Heart left ventricle (tissue), 16 donors: ENCODE results near the gene APEH. TPM values are rescaled to one million over a fixed set of nuclear protein-coding genes. Genes with fewer than 3 reads are reported as not detected.
A peak's percentile ranks its signal among the peaks of the same experiment; 100 is the strongest.

Experiments used
- ATAC-seq, 4 donors: fragments of 200-7000 bp; cut with Tn5 transposase; one replicate each; pipeline ENCODE4 v1.9.1; 2020 to 2022; ENCODE audit warnings: moderate library complexity in 4 of 4, mild to moderate bottlenecking in 3 of 4, moderate number of reproducible peaks in 1 of 4
- DNase-seq, 5 donors: peaks; one replicate each; pipeline ENCODE4 v3.0.0-alpha.2; 2020
- H3K27ac ChIP-seq, 12 donors: fragments of 200-600 bp; sonication (generic) in 4 of 12; one replicate each; pipeline versions ENCODE4 v1.5.0 to v1.8.0; 2016 to 2022; ENCODE audit warnings: mild to moderate bottlenecking in 2 of 12
- H3K27me3 ChIP-seq, 9 donors: fragments of 200-600 bp; sonication (generic) in 2 of 9; one replicate each; pipeline versions ENCODE4 v1.5.1 to v1.8.0; 2016 to 2022; ENCODE audit warnings: mild to moderate bottlenecking in 3 of 9
- H3K36me3 ChIP-seq, 9 donors: fragments of 200-600 bp; sonication (generic) in 2 of 9; one replicate each; pipeline versions ENCODE4 v1.5.0 to v1.8.0; 2018 to 2022; ENCODE audit warnings: mild to moderate bottlenecking in 2 of 9
- H3K4me1 ChIP-seq, 12 donors: fragments of 200-600 bp; sonication (generic) in 4 of 12; one replicate each; pipeline versions ENCODE4 v1.5.0 to v1.8.0; 2016 to 2022; ENCODE audit warnings: mild to moderate bottlenecking in 3 of 12
- H3K4me3 ChIP-seq, 12 donors: fragments of 200-600 bp; sonication (generic) in 4 of 12; one replicate each; pipeline versions ENCODE4 v1.5.0 to v1.8.0; 2017 to 2022; ENCODE audit warnings: mild to moderate bottlenecking in 9 of 12, moderate library complexity in 4 of 12
- H3K9me3 ChIP-seq, 12 donors: fragments of 200-600 bp; sonication (generic) in 4 of 12; one replicate each; pipeline versions ENCODE4 v1.5.0 to v1.8.0; 2016 to 2022; ENCODE audit warnings: mild to moderate bottlenecking in 1 of 12
- POLR2A ChIP-seq, 2 donors: fragments of 450-650 bp; IDR thresholded peaks; one replicate each; pipeline ENCODE4 v1.6.1; 2017; ENCODE audit warnings: antibody characterized with exemption in 2 of 2, mild to moderate bottlenecking in 2 of 2, moderate library complexity in 2 of 2
- WGBS, 4 donors: extraction: QIAGEN DNeasy Blood & Tissue Kit in 2 of 4; methylation state at CpG; one replicate each; pipeline versions ENCODE4 v1.1.5 to v1.1.7; 2013 to 2018; 5-methylcytosine and 5-hydroxymethylcytosine counted together
- intact Hi-C, 10 donors: fragments of 100-400 bp; cut with DNase I; formaldehyde crosslinking; loops; one replicate each; pipeline versions ENCODE4 v1.11.1 to v1.14.2; 2022
- long read RNA-seq, 3 donors: library from polyadenylated mRNA; unstranded; transcript quantifications; one replicate each; pipeline ENCODE4 v2.0.0, GENCODE V29; 2020 to 2021
- polyA plus RNA-seq, 2 donors: library from polyadenylated mRNA; stranded (reverse); fragments of 200-250 nt; gene quantifications; one replicate each; pipeline ENCODE4 v1.2.3, GENCODE V29; 2013
- total RNA-seq, 9 donors: library from RNA; depleted of rRNA in 2 of 9; stranded (reverse); fragments of >200 nt in 2 of 9; fragmentation: NEBNext Ultra II Directional in 3 of 9; extraction: Animal tissue kit (Norgen Biotek cat#: 25700) in 3 of 9; gene quantifications; one replicate each; pipeline versions ENCODE4 v1.1.0 to v1.2.4, GENCODE V29; 2016 to 2023
- TF ChIP-seq, protein P1 (sequence below), 12 donors: fragments of 200-600 bp; sonication (generic) in 4 of 12; IDR thresholded peaks; one replicate each; pipeline versions ENCODE4 v1.5.0 to v1.8.0; 2018 to 2022; ENCODE audit warnings: antibody characterized with exemption in 12 of 12, mild to moderate bottlenecking in 5 of 12
- donor health status: ischemic (EF 13 %, LVEDD 7.1; RV severe dilation, severe dysfunction).
- donor health status: healthy with polysubstance abuse.
- donor health status: DM: no; HTN: yes; CAD: no.
- donor health status: DM: no; HTN: no; CAD: no.
- donor health status: ischemic (EF 25% LVEDD 6.9; RV normal size, moderate dysfunction).
- donor health status: ischemic (EF 25% LVEDD 5.7; RV mildly dilated, moderate dysfunction).
- donor health status: healthy.
- donor health status: DM: yes; HTN: yes; CAD: no.
- donor health status: ischemic (EF 35%, LVEDD 5.7; RV mildly dilated, moderate dysfunction).
- donor health status: nonischemic (EF 11% LVEDD 7.7; RV severe dilation, severe dysfunction).
- donor health status: DM: yes; HTN: yes; CAD: no.
- donor health status: PGD.
- donor health status: ischemic (EF 29% LVEDD 5.4; RV normal size, mild dysfunction).
- donor health status: nonischemic (EF 23%, LVEDD 6.1; RV moderate dilation, normal function).

The APEH gene
- total RNA-seq (100 to 1,000 TPM in 6 of 9 donors, 10 to 100 TPM in 3; 74.6 to 136 (median 105) TPM), polyA plus RNA-seq (10 to 100 TPM; 18.3 to 84.9 TPM)
- long read RNA-seq, donor 1, transcript APEH-201 (22 exons, 3,220 nt): major isoform, 127 of 182 reads
- long read RNA-seq, donor 1, partial matches to known transcripts: 24 of 182 reads
- long read RNA-seq, donor 1, other reads (novel, unspliced or antisense): 31 of 182 reads
- long read RNA-seq, donor 2, transcript APEH-201 (22 exons, 3,220 nt): major isoform, 263 of 411 reads
- long read RNA-seq, donor 2, partial matches to known transcripts: 59 of 411 reads
- long read RNA-seq, donor 2, other reads (novel, unspliced or antisense): 88 of 411 reads
- long read RNA-seq, donor 3, transcript APEH-201 (22 exons, 3,220 nt): major isoform, 141 of 196 reads
- long read RNA-seq, donor 3, partial matches to known transcripts: 30 of 196 reads
- long read RNA-seq, donor 3, other reads (novel, unspliced or antisense): 25 of 196 reads

DNA sequence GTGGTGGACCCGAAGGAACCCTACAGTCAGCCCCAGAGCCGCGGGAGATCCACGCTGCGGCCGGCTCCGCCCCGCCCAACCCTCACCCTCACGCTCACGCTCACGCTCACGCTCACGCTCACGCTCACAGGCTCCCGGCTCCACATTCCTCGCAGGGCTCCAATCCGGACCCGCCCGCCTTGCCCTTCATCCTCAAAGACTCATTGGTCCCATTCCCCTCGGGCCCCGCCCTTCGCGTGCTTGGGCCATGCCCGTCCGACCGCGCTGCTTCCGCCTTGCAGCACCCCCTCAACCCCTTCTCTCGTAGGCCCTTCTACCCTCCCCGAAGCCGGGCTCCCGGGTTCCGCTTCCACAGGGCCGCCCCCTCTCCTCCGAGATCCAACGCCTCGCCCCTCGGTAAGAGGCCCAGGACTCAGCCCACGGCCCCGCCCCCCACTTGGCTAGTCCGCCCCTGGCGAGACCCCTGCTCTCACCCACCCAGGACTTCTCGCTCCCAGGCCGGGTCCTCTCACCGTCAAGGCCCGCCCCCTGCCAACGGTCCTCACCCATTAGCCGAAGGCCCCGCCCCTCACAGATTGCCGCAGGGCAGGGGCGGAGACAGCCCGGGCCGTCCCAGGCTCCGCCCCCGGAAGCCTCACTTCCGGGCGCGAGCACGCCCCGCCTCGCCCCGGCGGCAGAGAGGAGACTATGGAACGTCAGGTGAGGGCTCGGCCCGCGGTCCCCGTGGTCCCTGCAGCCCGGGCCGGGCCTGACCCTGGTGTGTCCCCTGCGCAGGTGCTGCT lies at the start of gene APEH:
Gene APEH (plus strand): TSS at position 637 of the 782 bp plus-strand sequence. CDS start 51 bp downstream, at position 688.
- no peaks in the 10 kb centered on the region for H3K9me3 ChIP-seq
- H3K27ac ChIP-seq: peak within 1 kb of the TSS; percentile 63 to 99 (median 90)
- TF ChIP-seq, protein P1, sequence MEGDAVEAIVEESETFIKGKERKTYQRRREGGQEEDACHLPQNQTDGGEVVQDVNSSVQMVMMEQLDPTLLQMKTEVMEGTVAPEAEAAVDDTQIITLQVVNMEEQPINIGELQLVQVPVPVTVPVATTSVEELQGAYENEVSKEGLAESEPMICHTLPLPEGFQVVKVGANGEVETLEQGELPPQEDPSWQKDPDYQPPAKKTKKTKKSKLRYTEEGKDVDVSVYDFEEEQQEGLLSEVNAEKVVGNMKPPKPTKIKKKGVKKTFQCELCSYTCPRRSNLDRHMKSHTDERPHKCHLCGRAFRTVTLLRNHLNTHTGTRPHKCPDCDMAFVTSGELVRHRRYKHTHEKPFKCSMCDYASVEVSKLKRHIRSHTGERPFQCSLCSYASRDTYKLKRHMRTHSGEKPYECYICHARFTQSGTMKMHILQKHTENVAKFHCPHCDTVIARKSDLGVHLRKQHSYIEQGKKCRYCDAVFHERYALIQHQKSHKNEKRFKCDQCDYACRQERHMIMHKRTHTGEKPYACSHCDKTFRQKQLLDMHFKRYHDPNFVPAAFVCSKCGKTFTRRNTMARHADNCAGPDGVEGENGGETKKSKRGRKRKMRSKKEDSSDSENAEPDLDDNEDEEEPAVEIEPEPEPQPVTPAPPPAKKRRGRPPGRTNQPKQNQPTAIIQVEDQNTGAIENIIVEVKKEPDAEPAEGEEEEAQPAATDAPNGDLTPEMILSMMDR (IDR thresholded peaks at IDR 0.05): peak in 2 of 12 donors; percentile 17 to 19
- TF ChIP-seq POLR2A (IDR thresholded peaks at IDR 0.05): peak in 1 of 2 donors; percentile 78
- 0 to 1% (median 1%) methylated on average over 49 to 71 of the region's 71 CpGs for WGBS, 4 donors
- intact Hi-C loops: loop anchor here in 3 of 10 donors (2.0 to 10.0 kb wide), 3 partner anchors 135 to 539 kb away; partner anchors contain the start of genes DAG1 (in 1 of the 3) and LAMB2 (in 1 of the 3)
- H3K36me3 ChIP-seq: peaks cover 0 to 33% (median 31%) of the 10 kb centered on the region in 9 donors
- H3K27me3 ChIP-seq: no peaks in the 10 kb centered on the region
- peak within 1 kb of the TSS; percentile 66 to 100 (median 80) for H3K4me3 ChIP-seq
- DNase-seq: peak; percentile 95 to 99 (median 97)
- peaks cover 0 to 28% (median 14%) of the 10 kb centered on the region in 12 donors for H3K4me1 ChIP-seq
- peak; percentile 91 to 95 (median 94) for ATAC-seq

DNA sequence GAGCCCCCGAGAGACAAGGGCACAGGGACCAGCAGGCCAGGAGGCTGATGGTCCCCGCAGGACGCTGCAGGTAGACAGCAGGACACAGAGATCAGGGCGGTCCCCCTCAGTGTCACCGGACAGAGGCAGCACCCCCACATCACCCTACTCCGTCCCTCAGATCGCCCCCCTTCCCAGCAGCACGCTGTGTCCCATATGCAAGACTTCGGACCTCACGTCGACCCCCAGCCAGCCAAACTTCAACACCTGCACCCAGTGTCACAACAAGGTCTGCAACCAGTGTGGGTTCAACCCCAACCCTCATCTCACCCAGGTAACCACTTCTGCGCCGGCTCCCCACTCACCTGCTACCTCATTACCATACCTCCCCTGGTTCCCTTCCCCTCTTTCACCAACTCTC lies 49.1 kb upstream of the APEH start:
- no peaks in the 10 kb centered on the region for H3K9me3 ChIP-seq
- no peak overlapping the region for H3K27ac ChIP-seq
- H3K27me3 ChIP-seq: no peaks in the 10 kb centered on the region
- WGBS, 4 donors: 93 to 99% (median 95%) methylated on average over 11 to 13 of the region's 13 CpGs
- DNase-seq: no peak
- H3K4me3 ChIP-seq: no peak overlapping the region
- no peaks in the 10 kb centered on the region for H3K36me3 ChIP-seq
- no peaks in the 10 kb centered on the region for H3K4me1 ChIP-seq
- no peak for ATAC-seq
- TF ChIP-seq, protein P1 (IDR thresholded peaks at IDR 0.05): no peak
- no peak for TF ChIP-seq POLR2A (IDR thresholded peaks at IDR 0.05)
- intact Hi-C loops: no loop called here

DNA sequence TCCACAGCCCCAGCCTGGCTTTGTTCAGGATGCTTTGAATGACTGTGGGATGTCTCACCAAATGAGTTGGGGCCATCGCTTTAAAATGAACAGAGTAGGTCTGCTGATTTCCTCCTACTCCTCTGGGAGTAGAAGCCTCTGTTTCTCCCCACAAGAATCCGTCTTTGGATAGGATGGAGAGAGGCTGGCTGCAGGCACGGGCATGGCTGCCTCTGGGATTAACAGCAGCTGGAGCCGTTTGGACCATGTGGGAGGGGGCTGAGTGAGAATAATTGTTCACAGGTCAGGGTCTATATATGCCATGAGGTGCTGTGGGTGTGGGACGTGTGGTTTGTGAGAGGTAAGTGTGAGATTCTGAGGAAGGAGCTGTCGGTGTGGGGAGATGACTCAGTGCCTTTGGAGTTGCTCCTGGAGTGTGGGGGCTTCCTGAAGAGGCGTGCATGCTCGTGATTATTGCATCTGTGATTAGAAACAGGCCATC lies 48.0 kb upstream of the APEH start:
- WGBS, 4 donors: 60 to 69% (median 62%) methylated on average over 6 to 8 of the region's 8 CpGs
- Histone ChIP-seq H3K4me1 (no peaks in the 10 kb centered on the region), H3K36me3 (no peaks in the 10 kb centered on the region), H3K4me3 (no peak overlapping the region), H3K27me3 (no peaks in the 10 kb centered on the region), H3K9me3 (no peaks in the 10 kb centered on the region), H3K27ac (no peak overlapping the region)
- TF ChIP-seq, protein P1 (IDR thresholded peaks at IDR 0.05): no peak
- no peak for TF ChIP-seq POLR2A (IDR thresholded peaks at IDR 0.05)
- DNase-seq (no peak), ATAC-seq (no peak)
- intact Hi-C loops: no loop called here
